GM21786 (cell line): Measurements from ENCODE around the gene BCLAF1.

Experiments used
- ATAC-seq: cut with Tn5 transposase; IDR thresholded peaks from one replicate; pipeline ENCODE4 v1.9.1; 2021; ENCODE audit not compliant: unreplicated experiment

The BCLAF1 gene

GRCh38 chr6:136209496-136209895 is 80.2 kb downstream of the BCLAF1 start:
- ATAC-seq, result no peak

DNA sequence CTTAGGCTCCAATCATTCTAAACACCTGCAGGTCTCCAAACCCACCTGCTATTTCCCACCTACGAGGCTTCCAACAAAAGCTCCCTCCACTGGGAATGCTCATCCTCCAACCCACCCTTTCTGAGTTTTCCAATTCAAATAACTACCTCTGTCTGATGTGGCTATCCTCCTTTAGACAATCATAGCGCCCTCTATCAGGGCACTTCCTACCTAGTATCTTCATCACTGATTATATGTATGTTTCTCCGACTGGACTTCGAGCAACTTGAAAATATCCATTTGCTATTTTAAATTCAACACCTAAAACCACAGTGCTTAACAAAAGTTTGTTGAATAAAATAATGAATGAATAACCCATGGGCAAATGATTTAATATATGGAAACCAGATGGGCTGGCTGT is 80.9 kb downstream of the BCLAF1 start:
- no peak for ATAC-seq
